Neural progenitor cell (in vitro differentiated cells): Measurements from ENCODE around the gene AARS2. TPM values are rescaled to one million over a fixed set of nuclear protein-coding genes. Genes with fewer than 3 reads are reported as not detected.
A peak's percentile ranks its signal among the peaks of the same experiment; 100 is the strongest.

Experiments
- DNase-seq: peaks from one replicate; pipeline ENCODE4 v3.0.0-alpha.2; 2016; ENCODE audit warnings: low spot score
- H2AFZ ChIP-seq: fragments of 200-600 bp; sonication (generic); replicated peaks from 2 replicates; pipeline ENCODE4 v1.6.1; 2016; ENCODE audit warnings: antibody characterized with exemption
- H3F3A ChIP-seq: fragments of 200-600 bp; sonication (generic); 2 replicates; pipeline ENCODE4 v1.6.1; 2016; ENCODE audit warnings: antibody characterized with exemption, low read depth
- H3K27ac ChIP-seq: fragments of 200-600 bp; sonication (generic); 2 replicates; pipeline ENCODE4 v1.5.1; 2016; ENCODE audit warnings: mild to moderate bottlenecking
- H3K27me3 ChIP-seq: fragments of 200-600 bp; sonication (generic); 2 replicates; pipeline ENCODE4 v1.6.1; 2016; ENCODE audit warnings: mild to moderate bottlenecking, moderate library complexity
- H3K36me3 ChIP-seq: fragments of 200-600 bp; sonication (generic); 2 replicates; pipeline ENCODE4 v1.5.1; 2016
- H3K4me1 ChIP-seq: fragments of 200-600 bp; sonication (generic); 2 replicates; pipeline ENCODE4 v1.6.1; 2016; ENCODE audit warnings: mixed run types
- H3K4me2 ChIP-seq: fragments of 200-600 bp; sonication (generic); 2 replicates; pipeline ENCODE4 v1.6.1; 2016
- H3K4me3 ChIP-seq: fragments of 200-600 bp; sonication (generic); 2 replicates; pipeline ENCODE4 v1.5.1; 2016
- H3K79me2 ChIP-seq: fragments of 200-600 bp; sonication (generic); 2 replicates; pipeline ENCODE4 v1.6.1; 2016; ENCODE audit warnings: low read depth
- H3K9ac ChIP-seq: fragments of 200-600 bp; sonication (generic); 2 replicates; pipeline ENCODE4 v1.6.1; 2016
- H3K9me3 ChIP-seq: fragments of 200-600 bp; sonication (generic); 2 replicates; pipeline ENCODE4 v1.5.1; 2016; ENCODE audit warnings: low read depth
- H4K20me1 ChIP-seq: fragments of 200-600 bp; sonication (generic); 2 replicates; pipeline ENCODE4 v1.6.1; 2016; ENCODE audit warnings: low read depth
- H3K27ac Mint-ChIP-seq: 3 replicates; pipeline ENCODE4 v1.8.0; 2021; ENCODE audit warnings: mixed read lengths
- H3K27me3 Mint-ChIP-seq: 2 replicates; pipeline ENCODE4 v1.8.0; 2022; ENCODE audit warnings: low read depth, mild to moderate bottlenecking, inconsistent platforms, moderate library complexity, mixed read lengths; ENCODE audit not compliant: insufficient read depth
- H3K36me3 Mint-ChIP-seq: 3 replicates; pipeline ENCODE4 v1.8.0; 2021; ENCODE audit warnings: mixed read lengths
- H3K4me1 Mint-ChIP-seq: 3 replicates; pipeline ENCODE4 v1.8.0; 2021; ENCODE audit warnings: mixed read lengths
- H3K4me3 Mint-ChIP-seq: 3 replicates; pipeline ENCODE4 v1.8.0; 2021; ENCODE audit warnings: mild to moderate bottlenecking, moderate library complexity, mixed read lengths
- H3K9me3 Mint-ChIP-seq: 3 replicates; pipeline ENCODE4 v1.8.0; 2020; ENCODE audit warnings: mixed read lengths
- EZH2 ChIP-seq: fragments of 200-600 bp; sonication (generic); IDR thresholded peaks from 2 replicates; pipeline ENCODE4 v1.6.1; 2017; ENCODE audit warnings: antibody characterized with exemption, mild to moderate bottlenecking, moderate library complexity
- EZH2phosphoT487 ChIP-seq: fragments of 200-600 bp; sonication (generic); IDR thresholded peaks from 2 replicates; pipeline ENCODE4 v1.6.1; 2017; ENCODE audit warnings: antibody characterized with exemption
- microRNA counts: library from miRNA; unstranded; fragments of <30 nt; microRNA quantifications from one replicate; lab custom pipeline; 2016
- total RNA-seq: library from RNA; depleted of rRNA; stranded (reverse); fragments of >200 nt; gene quantifications from 2 replicates; pipeline ENCODE4 v1.2.3, GENCODE V29; 2015; ENCODE audit warnings: low replicate concordance
- TF ChIP-seq, protein P1 (sequence below): fragments of 200-600 bp; sonication (generic); IDR thresholded peaks from 2 replicates; pipeline ENCODE4 v1.5.1; 2017; ENCODE audit warnings: antibody characterized with exemption, mild to moderate bottlenecking

Gene AARS2
- total RNA-seq, 1 donor from 2014 or later = 16.1 TPM

- Histone ChIP-seq H3K4me1 (peaks cover 21% of the 10 kb centered on the region), H3K9ac (no peak overlapping the region), H3K27ac (peak overlapping the region; percentile 28), H3K27me3 (no peaks in the 10 kb centered on the region), H3K36me3 (peaks cover 35% of the 10 kb centered on the region), H3K4me2 (no peak overlapping the region), H3K4me3 (no peak overlapping the region), H3K9me3 (no peaks in the 10 kb centered on the region), H3F3A (peaks cover 84% of the 10 kb centered on the region), H4K20me1 (peaks cover 88% of the 10 kb centered on the region), H2AFZ (no peak overlapping the region), H3K79me2 (peaks cover 86% of the 10 kb centered on the region)
- Mint-ChIP-seq H3K36me3 (peaks cover 55% of the 10 kb centered on the region), H3K4me1 (peaks cover 39% of the 10 kb centered on the region), H3K27ac (no peak overlapping the region), H3K4me3 (no peak overlapping the region), H3K9me3 (no peaks in the 10 kb centered on the region), H3K27me3 (peaks cover 29% of the 10 kb centered on the region)
- no peak for TF ChIP-seq EZH2phosphoT487
- no peak for TF ChIP-seq EZH2
- TF ChIP-seq, protein P1, sequence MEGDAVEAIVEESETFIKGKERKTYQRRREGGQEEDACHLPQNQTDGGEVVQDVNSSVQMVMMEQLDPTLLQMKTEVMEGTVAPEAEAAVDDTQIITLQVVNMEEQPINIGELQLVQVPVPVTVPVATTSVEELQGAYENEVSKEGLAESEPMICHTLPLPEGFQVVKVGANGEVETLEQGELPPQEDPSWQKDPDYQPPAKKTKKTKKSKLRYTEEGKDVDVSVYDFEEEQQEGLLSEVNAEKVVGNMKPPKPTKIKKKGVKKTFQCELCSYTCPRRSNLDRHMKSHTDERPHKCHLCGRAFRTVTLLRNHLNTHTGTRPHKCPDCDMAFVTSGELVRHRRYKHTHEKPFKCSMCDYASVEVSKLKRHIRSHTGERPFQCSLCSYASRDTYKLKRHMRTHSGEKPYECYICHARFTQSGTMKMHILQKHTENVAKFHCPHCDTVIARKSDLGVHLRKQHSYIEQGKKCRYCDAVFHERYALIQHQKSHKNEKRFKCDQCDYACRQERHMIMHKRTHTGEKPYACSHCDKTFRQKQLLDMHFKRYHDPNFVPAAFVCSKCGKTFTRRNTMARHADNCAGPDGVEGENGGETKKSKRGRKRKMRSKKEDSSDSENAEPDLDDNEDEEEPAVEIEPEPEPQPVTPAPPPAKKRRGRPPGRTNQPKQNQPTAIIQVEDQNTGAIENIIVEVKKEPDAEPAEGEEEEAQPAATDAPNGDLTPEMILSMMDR = no peak
- no peak for DNase-seq
These were observed 62.4 kb downstream of the AARS2 start for GRCh38 chr6:44250718-44251123.

GRCh38 chr6:44250067-44250717, 63.0 kb downstream of the AARS2 start:
- peaks cover 81% of the 10 kb centered on the region for H3K79me2 ChIP-seq
- TF ChIP-seq EZH2phosphoT487 (no peak), EZH2 (no peak)
- TF ChIP-seq, protein P1 = no peak
- no peak overlapping the region for H3K4me3 ChIP-seq
- no peak overlapping the region for H3K9ac ChIP-seq
- H3K36me3 ChIP-seq = peaks cover 35% of the 10 kb centered on the region
- H3K27me3 Mint-ChIP-seq = peaks cover 29% of the 10 kb centered on the region
- peaks cover 54% of the 10 kb centered on the region for H3K36me3 Mint-ChIP-seq
- no peak overlapping the region for H3K4me3 Mint-ChIP-seq
- peaks cover 39% of the 10 kb centered on the region for H3K4me1 Mint-ChIP-seq
- H4K20me1 ChIP-seq = peaks cover 82% of the 10 kb centered on the region
- no peak for DNase-seq
- no peak overlapping the region for H3K4me2 ChIP-seq
- H3K27me3 ChIP-seq = no peaks in the 10 kb centered on the region
- H3K27ac Mint-ChIP-seq = no peak overlapping the region
- H3F3A ChIP-seq = peaks cover 84% of the 10 kb centered on the region
- no peak overlapping the region for H3K27ac ChIP-seq
- H3K4me1 ChIP-seq = peaks cover 26% of the 10 kb centered on the region
- H3K9me3 Mint-ChIP-seq = no peaks in the 10 kb centered on the region
- H3K9me3 ChIP-seq = no peaks in the 10 kb centered on the region
- no peak overlapping the region for H2AFZ ChIP-seq

MicroRNAs within 50 kb of the gene (microRNA counts, 767-probe panel; counts per million panel counts)
- 460 counts per million, percentile 90 among the panel's probes with 10 or more counts for microRNA hsa-miR-4647 (lab: Ali Mortazavi, UCI)

Other genes starting within 250 kb of the AARS2 start
- gene MRPL14, start 185.9 kb downstream of the AARS2 start, total RNA-seq = 40.4 and 53.5 TPM in 2 replicates
- gene TMEM63B, start 185.8 kb downstream of the AARS2 start, total RNA-seq = 25.4 and 30.8 TPM in 2 replicates
- gene CAPN11, start 154.5 kb downstream of the AARS2 start, total RNA-seq = 0.40 and 0.49 TPM in 2 replicates
- 0.54 and 1.5 TPM in 2 replicates for gene MYMX, start 96.4 kb downstream of the AARS2 start, total RNA-seq
- gene SLC29A1, start 89.8 kb downstream of the AARS2 start, total RNA-seq = 34.8 and 69.7 TPM in 2 replicates
- gene HSP90AB1, start 66.2 kb downstream of the AARS2 start, total RNA-seq = 1,851 and 2,068 TPM in 2 replicates
- 33.9 and 47.0 TPM in 2 replicates for gene SLC35B2, start 55.8 kb downstream of the AARS2 start, total RNA-seq
- 5.1 and 15.5 TPM in 2 replicates for gene NFKBIE, start 47.8 kb downstream of the AARS2 start, total RNA-seq
- 0.13 and 1.4 TPM in 2 replicates for gene TMEM151B, start 42.9 kb downstream of the AARS2 start, total RNA-seq
- gene SPATS1, start 29.3 kb upstream of the AARS2 start, total RNA-seq = 0.25 TPM in 1 of 2 replicates, not detected in the other
- gene CDC5L, start 74.4 kb upstream of the AARS2 start, total RNA-seq = 37.9 and 53.6 TPM in 2 replicates